ENCODE measurements around the gene PREX1.

PREX1 gene

GRCh38 chr20:48626938-48627736 lies 200.7 kb downstream of the PREX1 start:
- DNase-seq (ENCODE audit: low read depth, low spot score), result no peak
- H3K4me3 ChIP-seq (ENCODE audit: low read length), result peak overlapping the region; percentile 39

GRCh38 chr20:48626226-48626937 lies 201.4 kb downstream of the PREX1 start:
- peak overlapping the region; percentile 39 for H3K4me3 ChIP-seq (ENCODE audit: low read length)
- peak; percentile 81 for DNase-seq (ENCODE audit: low read depth, low spot score)

- no peak overlapping the region for H3K4me3 ChIP-seq (ENCODE audit: low read length)
- DNase-seq (ENCODE audit: low read depth, low spot score), result no peak
These were observed 202.5 kb downstream of the PREX1 start for GRCh38 chr20:48625136-48625900.

- H3K4me3 ChIP-seq (ENCODE audit: low read length), result no peak overlapping the region
- no peak for DNase-seq (ENCODE audit: low read depth, low spot score)
These were observed 203.3 kb downstream of the PREX1 start for GRCh38 chr20:48624315-48625020.

- H3K4me3 ChIP-seq (ENCODE audit: low read length), result no peak overlapping the region
- DNase-seq (ENCODE audit: low read depth, low spot score), result no peak
These were observed 203.9 kb downstream of the PREX1 start for GRCh38 chr20:48623906-48624265.

GRCh38 chr20:48623176-48623905 lies 204.5 kb downstream of the PREX1 start:
- no peak overlapping the region for H3K4me3 ChIP-seq (ENCODE audit: low read length)
- no peak for DNase-seq (ENCODE audit: low read depth, low spot score)

GRCh38 chr20:48622421-48622820 lies 205.4 kb downstream of the PREX1 start:
- H3K4me3 ChIP-seq (ENCODE audit: low read length), result no peak overlapping the region
- DNase-seq (ENCODE audit: low read depth, low spot score), result no peak

GRCh38 chr20:48621376-48622078 lies 206.3 kb downstream of the PREX1 start:
- H3K4me3 ChIP-seq (ENCODE audit: low read length), result no peak overlapping the region
- DNase-seq (ENCODE audit: low read depth, low spot score), result no peak

- peak overlapping the region; percentile 15; the same call in 1 of the 2 replicates for H3K4me3 ChIP-seq (ENCODE audit: low read length)
These were observed 207.1 kb downstream of the PREX1 start for GRCh38 chr20:48620507-48621375.

GRCh38 chr20:48620154-48620506 lies 207.7 kb downstream of the PREX1 start:
- no peak for DNase-seq (ENCODE audit: low read depth, low spot score)
- no peak overlapping the region for H3K4me3 ChIP-seq (ENCODE audit: low read length)

More at GRCh38 chr20:48620507-48621375, 207.1 kb downstream of the PREX1 start:
- DNase-seq (ENCODE audit: low read depth, low spot score), result peak; percentile 45

GRCh38 chr20:48619126-48620101 lies 208.4 kb downstream of the PREX1 start:
- no peak overlapping the region for H3K4me3 ChIP-seq (ENCODE audit: low read length)
- DNase-seq (ENCODE audit: low read depth, low spot score), result no peak

- H3K4me3 ChIP-seq (ENCODE audit: low read length), result no peak overlapping the region
- no peak for DNase-seq (ENCODE audit: low read depth, low spot score)
These were observed 209.2 kb downstream of the PREX1 start for GRCh38 chr20:48618631-48619030.

GRCh38 chr20:48618052-48618451 lies 209.7 kb downstream of the PREX1 start:
- no peak for DNase-seq (ENCODE audit: low read depth, low spot score)
- no peak overlapping the region for H3K4me3 ChIP-seq (ENCODE audit: low read length)

- DNase-seq (ENCODE audit: low read depth, low spot score), result no peak
- H3K4me3 ChIP-seq (ENCODE audit: low read length), result no peak overlapping the region
These were observed 210.3 kb downstream of the PREX1 start for GRCh38 chr20:48617481-48617880.

- DNase-seq (ENCODE audit: low read depth, low spot score), result no peak
- H3K4me3 ChIP-seq (ENCODE audit: low read length), result no peak overlapping the region
These were observed 211.3 kb downstream of the PREX1 start for GRCh38 chr20:48616481-48616880.

- no peak overlapping the region for H3K4me3 ChIP-seq (ENCODE audit: low read length)
- DNase-seq (ENCODE audit: low read depth, low spot score), result no peak
These were observed 211.9 kb downstream of the PREX1 start for GRCh38 chr20:48615871-48616270.
